ENCODE results near the gene PTPRR.

PTPRR gene

GRCh38 chr12:70638639-70639360 is 281.7 kb downstream of the PTPRR start:
- TF ChIP-seq CTCF (conservative IDR thresholded peaks at IDR 0.05), result no peak
- peak overlapping the region; percentile 62; the same call in 1 of the 2 replicates for H3K27ac ChIP-seq

DNA sequence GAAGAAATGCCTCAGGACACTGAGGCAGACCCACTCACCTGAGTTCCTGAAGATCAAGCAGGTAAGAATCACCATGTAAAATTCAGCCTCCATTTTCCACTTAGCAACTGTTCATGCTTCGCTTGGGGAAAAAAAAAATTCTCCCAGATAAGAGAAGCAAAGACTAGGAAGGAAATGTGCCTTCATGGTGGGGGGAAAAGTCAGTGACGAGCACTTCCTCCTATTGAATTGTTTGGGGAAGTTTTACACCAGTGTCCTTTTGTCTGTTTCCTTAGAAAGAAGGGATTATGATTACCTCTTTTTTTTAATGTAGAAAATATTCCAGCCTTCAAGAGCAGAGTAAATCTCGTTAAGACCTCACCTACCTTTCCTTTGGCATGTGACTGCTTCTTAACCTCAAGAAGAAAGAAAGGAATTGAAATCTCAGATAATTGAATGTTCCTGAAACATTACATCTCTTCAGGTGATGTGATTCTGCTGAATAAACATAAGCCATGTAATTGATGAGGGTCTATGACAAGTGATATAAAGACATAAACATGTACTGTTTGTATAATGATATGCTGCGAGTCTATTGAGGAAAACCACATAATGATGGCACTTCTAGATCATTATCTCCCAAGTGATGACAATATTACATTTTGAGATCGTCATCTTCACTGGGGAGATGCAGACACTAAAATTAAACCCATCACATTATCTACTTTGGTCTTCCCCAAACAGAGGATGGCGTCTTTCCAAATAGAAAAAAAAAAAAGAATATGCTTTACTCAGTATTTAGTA is 283.0 kb downstream of the PTPRR start, which contains the start of gene PTPRB:
Gene PTPRB (minus strand): TSS at position 127 of the 783 bp plus-strand sequence. CDS start 34 bp downstream, at position 93.
- no peak for TF ChIP-seq CTCF (conservative IDR thresholded peaks at IDR 0.05)
- peak within 1 kb of the TSS; percentile 5; the same call in 1 of the 2 replicates for H3K27ac ChIP-seq

GRCh38 chr12:70635755-70636154 is 284.8 kb downstream of the PTPRR start:
- H3K27ac ChIP-seq, result no peak overlapping the region
- TF ChIP-seq CTCF (conservative IDR thresholded peaks at IDR 0.05), result no peak

DNA sequence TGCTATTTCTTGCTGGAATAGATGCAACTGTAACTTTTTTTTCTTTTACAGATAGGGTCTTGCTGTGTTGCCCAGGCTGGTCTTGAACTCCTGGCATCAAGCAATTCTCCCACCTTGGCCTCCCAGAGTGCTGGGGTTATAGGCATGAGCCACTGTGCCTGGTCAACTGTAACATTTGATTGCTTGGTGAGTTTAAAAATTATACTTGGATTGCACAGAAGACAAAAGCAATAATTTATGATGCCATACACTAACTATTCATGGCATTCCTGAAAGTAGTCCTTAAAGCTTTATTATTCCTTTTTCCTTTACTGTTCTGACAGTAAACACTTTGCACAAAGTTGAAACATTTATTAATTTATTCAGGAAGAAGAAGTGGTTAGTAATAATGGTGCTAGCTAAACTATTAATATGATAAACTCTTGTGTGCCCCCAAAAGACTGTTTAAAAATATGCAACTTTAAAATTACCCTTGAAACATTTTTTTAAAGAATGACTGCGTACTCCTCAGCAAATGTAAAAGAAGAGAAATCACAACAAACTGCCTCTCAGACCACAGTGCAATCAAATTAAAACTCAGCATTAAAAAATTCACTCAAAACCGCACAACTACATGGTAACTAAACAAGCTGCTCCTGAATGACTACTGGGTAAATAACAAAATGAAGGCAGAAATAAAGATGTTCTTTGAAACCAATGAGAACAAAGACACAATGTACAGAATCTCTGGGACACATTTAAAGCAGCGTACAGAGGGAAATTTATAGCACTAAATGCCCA is 291.6 kb downstream of the PTPRR start:
- TF ChIP-seq CTCF (conservative IDR thresholded peaks at IDR 0.05), result no peak
- H3K27ac ChIP-seq, result no peak overlapping the region

DNA sequence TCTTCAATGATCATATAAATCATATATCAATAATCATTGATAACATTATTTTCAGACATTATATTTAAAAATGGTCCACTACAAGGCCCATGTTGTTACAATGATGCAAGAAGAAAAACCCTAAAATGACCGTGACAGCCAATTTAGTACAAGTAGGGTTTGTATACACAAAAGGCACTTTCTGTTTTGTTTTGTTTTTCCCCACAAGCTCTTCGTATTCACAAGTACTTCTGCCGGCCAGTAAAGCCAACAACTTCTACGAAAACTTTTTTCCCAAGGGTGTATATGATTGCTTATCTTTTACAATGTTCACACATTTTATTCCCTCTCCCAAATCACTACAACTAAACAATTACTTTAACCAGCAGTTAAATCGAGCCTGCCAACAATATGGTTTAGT is 292.9 kb downstream of the PTPRR start:
- no peak overlapping the region for H3K27ac ChIP-seq
- TF ChIP-seq CTCF (conservative IDR thresholded peaks at IDR 0.05), result no peak

- H3K27ac ChIP-seq, result no peak overlapping the region
- no peak for TF ChIP-seq CTCF (conservative IDR thresholded peaks at IDR 0.05)
Observed at GRCh38 chr12:70626180-70626579, 294.4 kb downstream of the PTPRR start.
